Stimulated activated CD8-positive, alpha-beta memory T cell treated with anti-CD3 and anti-CD28 coated beads, Interleukin-2, amount 100 ng/mL, for 48 hours (primary cell): ENCODE measurements around the gene WNT3A.

Source experiments
- DNase-seq, 2 donors: peaks; one replicate each; pipeline ENCODE4 v3.0.0-alpha.2; 2020; ENCODE audit warnings: low read depth in 2 of 2

Gene WNT3A

GRCh38 chr1:228048659-228049298 lies 42.0 kb downstream of the WNT3A start:
- DNase-seq = no peak

GRCh38 chr1:228050571-228051231 lies 43.9 kb downstream of the WNT3A start:
- DNase-seq = no peak

GRCh38 chr1:228058172-228058948 lies 51.6 kb downstream of the WNT3A start:
- no peak for DNase-seq

GRCh38 chr1:228058949-228059633 lies 52.3 kb downstream of the WNT3A start:
- peak in 1 of 2 donors; percentile 16 for DNase-seq

- DNase-seq = peak; percentile 35 to 87
Measured at GRCh38 chr1:228059634-228060457, 53.0 kb downstream of the WNT3A start.

GRCh38 chr1:228060458-228061190 lies 53.8 kb downstream of the WNT3A start:
- DNase-seq = no peak

- DNase-seq = no peak
Measured at GRCh38 chr1:228061411-228062084, 54.8 kb downstream of the WNT3A start.

GRCh38 chr1:228062085-228062791 lies 55.4 kb downstream of the WNT3A start:
- DNase-seq = no peak

- no peak for DNase-seq
Measured at GRCh38 chr1:228062812-228063211, 56.0 kb downstream of the WNT3A start.

GRCh38 chr1:228063251-228064191 lies 56.7 kb downstream of the WNT3A start:
- DNase-seq = no peak

- no peak for DNase-seq
Measured at GRCh38 chr1:228064296-228064695, 57.5 kb downstream of the WNT3A start.

GRCh38 chr1:228064741-228065542 lies 58.1 kb downstream of the WNT3A start:
- DNase-seq = no peak

- no peak for DNase-seq
Measured at GRCh38 chr1:228065543-228066347, 58.9 kb downstream of the WNT3A start.

GRCh38 chr1:228066416-228066815 lies 59.6 kb downstream of the WNT3A start:
- DNase-seq = no peak

GRCh38 chr1:228066891-228067654 lies 60.3 kb downstream of the WNT3A start:
- DNase-seq = no peak

GRCh38 chr1:228068359-228068758 lies 61.6 kb downstream of the WNT3A start:
- no peak for DNase-seq
